Prostate gland (tissue), 2 donors: ENCODE results near the gene KDSR. TPM values are rescaled to one million over a fixed set of nuclear protein-coding genes. Genes with fewer than 3 reads are reported as not detected.

Source experiments
- DNase-seq: peaks from one replicate; pipeline ENCODE4 v3.0.0-alpha.2; 2019; ENCODE audit warnings: low spot score
- H3K27ac ChIP-seq, 2 donors: fragments of 200-600 bp; sonication (generic); 2 replicates each; pipeline ENCODE4 v1.5.1; 2017 to 2019
- H3K27me3 ChIP-seq: fragments of 200-600 bp; sonication (generic); replicated peaks from 2 replicates; pipeline ENCODE4 v1.5.1; 2019; ENCODE audit not compliant: insufficient read depth
- H3K36me3 ChIP-seq, 2 donors: fragments of 200-600 bp; sonication (generic); 1 replicate in 1 of 2; 2 replicates in 1 of 2; pipeline versions ENCODE4 v1.5.1 to v1.8.1; 2017 to 2019
- H3K4me1 ChIP-seq: fragments of 200-600 bp; sonication (generic); replicated peaks from 2 replicates; pipeline ENCODE4 v1.5.1; 2019
- H3K4me3 ChIP-seq, 2 donors: fragments of 200-600 bp; sonication (generic); 2 replicates each; pipeline ENCODE4 v1.5.1; 2017 to 2019
- H3K9me3 ChIP-seq: fragments of 200-600 bp; sonication (generic); 2 replicates; pipeline ENCODE4 v1.5.1; 2017
- POLR2A ChIP-seq: fragments of 450-650 bp; IDR thresholded peaks from one replicate; pipeline ENCODE4 v1.6.1; 2016; ENCODE audit warnings: antibody characterized with exemption, mild to moderate bottlenecking
- POLR2AphosphoS5 ChIP-seq: sonication (generic); formaldehyde crosslinking; IDR thresholded peaks from one replicate; pipeline ENCODE4 v1.6.1; 2017; ENCODE audit warnings: antibody characterized with exemption
- WGBS: methylation state at CpG from one replicate; pipeline ENCODE4 v1.1.5; 2018; 5-methylcytosine and 5-hydroxymethylcytosine counted together
- intact Hi-C: fragments of 100-400 bp; cut with DNase I; formaldehyde crosslinking; loops from one replicate; pipeline ENCODE4 v1.14.2; 2022
- total RNA-seq, 2 donors: library from RNA; depleted of rRNA; stranded (reverse); fragments of >200 nt; gene quantifications; one replicate each; pipeline ENCODE4 v1.1.0, GENCODE V29; 2016
- TF ChIP-seq, protein P1 (sequence below), 4 experiments: fragments of 200-600 bp in 2 of 4; fragments of 450-650 bp in 2 of 4; sonication (generic) in 2 of 4; IDR thresholded peaks; 1 replicate in 3 of 4; 2 replicates in 1 of 4; pipeline ENCODE4 v1.5.1; 2016 to 2019; ENCODE audit warnings: antibody characterized with exemption in 4 of 4, mild to moderate bottlenecking in 2 of 4, moderate library complexity in 2 of 4

The KDSR gene
- total RNA-seq, 2 donors from 2014 or later: 46.1 to 52.3 TPM

DNA sequence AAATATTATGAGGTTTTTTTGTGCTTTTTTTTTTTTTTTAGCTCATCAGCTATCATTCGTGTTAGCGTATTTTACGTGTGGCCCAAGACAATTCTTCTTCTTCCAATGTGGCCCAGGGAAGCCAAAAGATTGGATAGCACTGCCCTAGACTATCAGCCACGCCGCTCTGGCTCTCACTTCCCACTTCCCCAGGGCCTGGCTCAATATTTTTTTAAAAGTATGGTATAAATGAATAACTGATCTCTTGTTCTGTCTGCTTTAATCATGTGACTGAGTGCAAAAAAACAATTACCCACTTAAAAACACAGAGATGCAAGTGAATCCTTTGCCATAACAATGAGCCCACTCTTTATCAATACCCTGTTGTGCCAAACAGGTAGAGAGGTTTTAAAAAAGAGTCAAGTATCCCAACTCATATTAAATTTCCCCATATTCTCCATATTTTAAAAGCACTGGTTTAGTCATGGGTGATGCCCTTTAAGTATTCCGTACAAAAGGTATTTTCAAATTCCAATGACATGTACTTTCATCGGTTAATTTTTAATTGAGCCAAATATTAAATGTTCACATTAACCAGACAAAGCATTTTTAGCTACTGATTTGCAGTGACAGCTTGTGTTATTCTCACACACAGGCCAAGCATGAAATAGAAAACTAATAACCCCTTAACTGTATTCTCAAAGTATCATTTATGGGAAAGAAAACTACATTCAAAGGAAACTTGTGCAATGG lies 60.0 kb downstream of the KDSR start:
- Histone ChIP-seq H3K4me1 (no peaks in the 10 kb centered on the region), H3K27ac (no peak overlapping the region)

DNA sequence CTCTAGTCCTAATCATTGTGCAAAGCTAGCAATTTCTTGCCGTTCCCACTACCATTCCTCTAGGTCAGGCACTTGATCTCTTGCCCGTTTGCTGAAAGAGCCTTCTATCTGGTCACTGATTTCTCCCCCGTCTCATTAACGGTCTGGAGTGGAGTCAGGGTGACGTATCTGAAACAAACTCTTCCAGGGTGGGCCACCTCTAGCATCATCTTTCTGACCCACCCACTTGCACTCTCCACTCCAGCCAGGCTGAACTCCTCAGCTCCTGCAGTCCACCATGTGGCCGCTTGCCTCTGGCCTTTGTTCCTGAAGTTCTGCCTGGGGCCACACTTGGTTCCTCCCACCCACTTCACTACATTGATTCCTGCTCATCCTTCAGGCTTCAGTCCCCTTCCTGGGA lies 60.8 kb downstream of the KDSR start:
- Histone ChIP-seq H3K4me1 (no peaks in the 10 kb centered on the region), H3K27me3 (no peaks in the 10 kb centered on the region), H3K27ac (no peak overlapping the region), H3K36me3 (no peaks in the 10 kb centered on the region), H3K4me3 (no peak overlapping the region), H3K9me3 (no peaks in the 10 kb centered on the region)
- DNase-seq: no peak
- TF ChIP-seq POLR2AphosphoS5 (no peak), POLR2A (no peak)
- TF ChIP-seq, protein P1, sequence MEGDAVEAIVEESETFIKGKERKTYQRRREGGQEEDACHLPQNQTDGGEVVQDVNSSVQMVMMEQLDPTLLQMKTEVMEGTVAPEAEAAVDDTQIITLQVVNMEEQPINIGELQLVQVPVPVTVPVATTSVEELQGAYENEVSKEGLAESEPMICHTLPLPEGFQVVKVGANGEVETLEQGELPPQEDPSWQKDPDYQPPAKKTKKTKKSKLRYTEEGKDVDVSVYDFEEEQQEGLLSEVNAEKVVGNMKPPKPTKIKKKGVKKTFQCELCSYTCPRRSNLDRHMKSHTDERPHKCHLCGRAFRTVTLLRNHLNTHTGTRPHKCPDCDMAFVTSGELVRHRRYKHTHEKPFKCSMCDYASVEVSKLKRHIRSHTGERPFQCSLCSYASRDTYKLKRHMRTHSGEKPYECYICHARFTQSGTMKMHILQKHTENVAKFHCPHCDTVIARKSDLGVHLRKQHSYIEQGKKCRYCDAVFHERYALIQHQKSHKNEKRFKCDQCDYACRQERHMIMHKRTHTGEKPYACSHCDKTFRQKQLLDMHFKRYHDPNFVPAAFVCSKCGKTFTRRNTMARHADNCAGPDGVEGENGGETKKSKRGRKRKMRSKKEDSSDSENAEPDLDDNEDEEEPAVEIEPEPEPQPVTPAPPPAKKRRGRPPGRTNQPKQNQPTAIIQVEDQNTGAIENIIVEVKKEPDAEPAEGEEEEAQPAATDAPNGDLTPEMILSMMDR (IDR thresholded peaks at IDR 0.05): no peak
- intact Hi-C loops: no loop called here
- WGBS: 91% methylated on average over 6 of the region's 6 CpGs

More for the DNA sequence above, 60.0 kb downstream of the KDSR start:
- no peak for TF ChIP-seq POLR2AphosphoS5
- TF ChIP-seq POLR2A: no peak
- TF ChIP-seq, protein P1 (IDR thresholded peaks at IDR 0.05): no peak
- Histone ChIP-seq H3K4me3 (no peak overlapping the region), H3K36me3 (no peaks in the 10 kb centered on the region), H3K9me3 (no peaks in the 10 kb centered on the region), H3K27me3 (no peaks in the 10 kb centered on the region)
- DNase-seq: no peak
- intact Hi-C loops: no loop called here
- WGBS: 88% methylated on average over 7 of the region's 7 CpGs

DNA sequence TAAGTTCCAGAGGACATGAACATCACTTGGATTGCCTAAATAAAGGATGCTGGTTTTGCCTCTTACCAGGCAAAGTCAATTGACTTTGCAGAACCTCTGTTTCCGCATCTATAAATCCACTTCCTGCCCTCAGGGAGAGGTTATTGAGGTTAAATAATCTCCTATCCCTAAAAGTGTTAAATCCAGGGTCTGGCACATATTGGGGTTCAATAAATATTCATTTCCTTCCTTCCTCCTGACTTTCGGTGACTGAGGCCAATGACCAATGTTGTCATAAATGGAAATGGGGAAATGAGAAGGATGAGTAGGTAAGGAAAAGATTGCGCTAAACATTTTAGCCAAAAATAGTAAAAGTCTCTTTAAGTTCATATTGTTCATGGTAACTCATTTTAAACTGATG lies 63.5 kb downstream of the KDSR start:
- WGBS: 84% methylated on average over 3 of the region's 3 CpGs
- no peak overlapping the region for H3K27ac ChIP-seq
- H3K36me3 ChIP-seq: no peaks in the 10 kb centered on the region
- no peak overlapping the region for H3K4me3 ChIP-seq
- H3K9me3 ChIP-seq: no peaks in the 10 kb centered on the region
- no peaks in the 10 kb centered on the region for H3K4me1 ChIP-seq
- H3K27me3 ChIP-seq: no peaks in the 10 kb centered on the region
- intact Hi-C loops: no loop called here
- no peak for DNase-seq
- TF ChIP-seq POLR2A (no peak), POLR2AphosphoS5 (no peak)
- TF ChIP-seq, protein P1 (IDR thresholded peaks at IDR 0.05): no peak

DNA sequence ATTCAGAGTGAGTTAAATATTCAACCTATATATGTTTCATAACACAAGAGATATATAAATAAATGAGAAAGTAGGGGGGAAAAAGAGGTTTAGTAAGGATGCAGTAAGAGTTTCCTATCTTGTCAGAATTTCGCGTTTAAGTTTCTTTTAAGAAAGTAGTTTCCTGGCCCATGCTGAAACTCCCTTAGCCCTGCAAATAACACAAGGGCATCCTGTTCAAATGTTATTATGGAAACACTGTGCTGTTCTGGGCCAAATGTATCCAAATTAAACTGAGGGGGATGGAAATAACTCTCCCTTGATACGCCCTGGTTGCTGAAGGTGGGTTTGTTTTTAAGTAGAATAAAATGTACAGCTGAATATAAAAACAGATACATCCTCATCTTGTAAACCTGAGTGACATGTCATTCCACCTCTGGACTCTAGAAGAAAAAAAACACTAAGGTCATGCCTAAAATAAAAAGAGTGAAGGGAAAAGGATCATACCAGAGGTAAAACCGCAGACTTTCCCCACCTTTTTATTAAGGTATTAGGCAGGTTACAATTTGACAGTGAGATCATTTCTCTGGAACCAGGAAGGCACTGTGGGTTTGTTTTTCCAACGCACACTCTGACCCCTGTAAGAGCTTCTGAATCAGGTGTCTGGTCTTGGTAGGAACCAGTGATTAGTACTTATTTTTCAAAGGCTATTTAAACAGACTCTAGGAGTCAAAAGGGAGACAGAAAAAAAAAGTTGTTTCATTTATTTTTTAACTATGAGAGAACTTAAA lies 64.2 kb downstream of the KDSR start:
- Histone ChIP-seq H3K27me3 (no peaks in the 10 kb centered on the region), H3K4me3 (no peak overlapping the region), H3K27ac (no peak overlapping the region), H3K36me3 (no peaks in the 10 kb centered on the region), H3K4me1 (no peaks in the 10 kb centered on the region), H3K9me3 (no peaks in the 10 kb centered on the region)
- WGBS: 59% methylated on average over 5 of the region's 5 CpGs
- DNase-seq: no peak
- intact Hi-C loops: no loop called here
- TF ChIP-seq, protein P1 (IDR thresholded peaks at IDR 0.05): no peak
- TF ChIP-seq POLR2AphosphoS5: no peak
- no peak for TF ChIP-seq POLR2A
